ENCODE data around the gene FOXK1.
"Not testable (repeated sequence)": the region's sequence is repeated elsewhere in the genome, so short reads cannot be mapped to it uniquely, and the experiment has no call there.

FOXK1 gene

GRCh38 chr7:4801839-4802231, 119.7 kb downstream of the FOXK1 start:
- TF ChIP-seq TAF1 (IDR thresholded peaks at IDR 0.05; ENCODE audit: borderline replicate concordance, low read depth, low read length) (no peak), POLR2AphosphoS5 (IDR thresholded peaks at IDR 0.05; ENCODE audit: low read depth, low read length) (no peak), POLR2A (IDR thresholded peaks at IDR 0.05; ENCODE audit: low read depth, low read length) (no peak)
- DNase-seq (ENCODE audit: insufficient read length) (no peak), FAIRE-seq (no peak)

GRCh38 chr7:4802577-4802976, 120.5 kb downstream of the FOXK1 start:
- FAIRE-seq; DNase-seq (ENCODE audit: insufficient read length): not testable (repeated sequence)

- no peak for TF ChIP-seq POLR2A (IDR thresholded peaks at IDR 0.05; ENCODE audit: low read depth, low read length)
- no peak for TF ChIP-seq TAF1 (IDR thresholded peaks at IDR 0.05; ENCODE audit: borderline replicate concordance, low read depth, low read length)
- no peak for TF ChIP-seq POLR2AphosphoS5 (IDR thresholded peaks at IDR 0.05; ENCODE audit: low read depth, low read length)
- DNase-seq (ENCODE audit: insufficient read length) (no peak), FAIRE-seq (no peak)
Observed at GRCh38 chr7:4803397-4804241, 121.5 kb downstream of the FOXK1 start.

GRCh38 chr7:4805110-4805983, 123.3 kb downstream of the FOXK1 start:
- FAIRE-seq: no peak
- no peak for DNase-seq (ENCODE audit: insufficient read length)
- TF ChIP-seq POLR2A (IDR thresholded peaks at IDR 0.05; ENCODE audit: low read depth, low read length) (no peak), POLR2AphosphoS5 (IDR thresholded peaks at IDR 0.05; ENCODE audit: low read depth, low read length) (no peak), TAF1 (IDR thresholded peaks at IDR 0.05; ENCODE audit: borderline replicate concordance, low read depth, low read length) (no peak)

- FAIRE-seq (no peak), DNase-seq (ENCODE audit: insufficient read length) (no peak)
- TF ChIP-seq POLR2AphosphoS5 (IDR thresholded peaks at IDR 0.05; ENCODE audit: low read depth, low read length) (no peak), TAF1 (IDR thresholded peaks at IDR 0.05; ENCODE audit: borderline replicate concordance, low read depth, low read length) (no peak), POLR2A (IDR thresholded peaks at IDR 0.05; ENCODE audit: low read depth, low read length) (no peak)
Observed at GRCh38 chr7:4805984-4806300, 123.8 kb downstream of the FOXK1 start.

GRCh38 chr7:4806983-4807597, 125.0 kb downstream of the FOXK1 start:
- FAIRE-seq: no peak
- no peak for TF ChIP-seq POLR2A (IDR thresholded peaks at IDR 0.05; ENCODE audit: low read depth, low read length)
- no peak for TF ChIP-seq TAF1 (IDR thresholded peaks at IDR 0.05; ENCODE audit: borderline replicate concordance, low read depth, low read length)
- TF ChIP-seq POLR2AphosphoS5 (IDR thresholded peaks at IDR 0.05; ENCODE audit: low read depth, low read length): no peak
- DNase-seq (ENCODE audit: insufficient read length): no peak

GRCh38 chr7:4807598-4808016, 125.5 kb downstream of the FOXK1 start:
- DNase-seq (ENCODE audit: insufficient read length) (no peak), FAIRE-seq (no peak)
- TF ChIP-seq POLR2A (IDR thresholded peaks at IDR 0.05; ENCODE audit: low read depth, low read length) (no peak), POLR2AphosphoS5 (IDR thresholded peaks at IDR 0.05; ENCODE audit: low read depth, low read length) (no peak)

GRCh38 chr7:4808026-4808425, 125.9 kb downstream of the FOXK1 start:
- TF ChIP-seq POLR2AphosphoS5 (IDR thresholded peaks at IDR 0.05; ENCODE audit: low read depth, low read length) (no peak), POLR2A (IDR thresholded peaks at IDR 0.05; ENCODE audit: low read depth, low read length) (no peak), TAF1 (IDR thresholded peaks at IDR 0.05; ENCODE audit: borderline replicate concordance, low read depth, low read length) (no peak)
- DNase-seq (ENCODE audit: insufficient read length) (no peak), FAIRE-seq (no peak)

- FAIRE-seq (no peak), DNase-seq (ENCODE audit: insufficient read length) (no peak)
- TF ChIP-seq POLR2A (IDR thresholded peaks at IDR 0.05; ENCODE audit: low read depth, low read length) (no peak), TAF1 (IDR thresholded peaks at IDR 0.05; ENCODE audit: borderline replicate concordance, low read depth, low read length) (no peak), POLR2AphosphoS5 (IDR thresholded peaks at IDR 0.05; ENCODE audit: low read depth, low read length) (no peak)
Observed at GRCh38 chr7:4808565-4808964, 126.5 kb downstream of the FOXK1 start.

- no peak for DNase-seq (ENCODE audit: insufficient read length)
- TF ChIP-seq TAF1 (IDR thresholded peaks at IDR 0.05; ENCODE audit: borderline replicate concordance, low read depth, low read length): no peak
- TF ChIP-seq POLR2AphosphoS5 (IDR thresholded peaks at IDR 0.05; ENCODE audit: low read depth, low read length): no peak
- no peak for TF ChIP-seq POLR2A (IDR thresholded peaks at IDR 0.05; ENCODE audit: low read depth, low read length)
- FAIRE-seq: no peak
Observed at GRCh38 chr7:4809091-4809591, 127.0 kb downstream of the FOXK1 start.

- no peak for DNase-seq (ENCODE audit: insufficient read length)
- FAIRE-seq: no peak
- TF ChIP-seq TAF1 (IDR thresholded peaks at IDR 0.05; ENCODE audit: borderline replicate concordance, low read depth, low read length) (no peak), POLR2AphosphoS5 (IDR thresholded peaks at IDR 0.05; ENCODE audit: low read depth, low read length) (no peak), POLR2A (IDR thresholded peaks at IDR 0.05; ENCODE audit: low read depth, low read length) (no peak)
Observed at GRCh38 chr7:4809666-4810065, 127.6 kb downstream of the FOXK1 start.
